Dermis blood vessel endothelial cell (primary cell): ENCODE data around the gene LCN2. TPM values are rescaled to one million over a fixed set of nuclear protein-coding genes. Genes with fewer than 3 reads are reported as not detected.

Experiments used
- total RNA-seq: library from RNA; depleted of rRNA; stranded (reverse); fragments of >200 nt; gene quantifications from 2 replicates; pipeline ENCODE4 v1.2.3, GENCODE V29; 2014

The LCN2 gene
- total RNA-seq, 1 donor from 2014 or later: not detected

Other genes with a start within 250 kb of the LCN2 start
- gene ST6GALNAC6, start 249.8 kb upstream of the LCN2 start, total RNA-seq: 33.2 and 44.8 TPM in 2 replicates
- gene ST6GALNAC4, start 232.4 kb upstream of the LCN2 start, total RNA-seq: 50.0 and 98.0 TPM in 2 replicates
- 0.51 and 0.70 TPM in 2 replicates for gene PIP5KL1, start 218.7 kb upstream of the LCN2 start, total RNA-seq
- gene DPM2, start 211.6 kb upstream of the LCN2 start, total RNA-seq: 8.5 and 9.9 TPM in 2 replicates
- 8.3 and 34.4 TPM in 2 replicates for gene EEIG1, start 168.5 kb upstream of the LCN2 start, total RNA-seq
- 12.8 and 13.8 TPM in 2 replicates for gene NAIF1, start 82.1 kb upstream of the LCN2 start, total RNA-seq
- gene SLC25A25, start 81.2 kb upstream of the LCN2 start, total RNA-seq: 34.1 and 64.7 TPM in 2 replicates
- 52.8 and 87.3 TPM in 2 replicates for gene PTGES2, start 21.7 kb upstream of the LCN2 start, total RNA-seq
- 47.4 and 77.1 TPM in 2 replicates for gene BBLN, start 10.8 kb downstream of the LCN2 start, total RNA-seq
- gene CIZ1, start 42.1 kb downstream of the LCN2 start, total RNA-seq: 16.7 and 37.9 TPM in 2 replicates
- 0.17 and 0.33 TPM in 2 replicates for gene DNM1, start 53.9 kb downstream of the LCN2 start, total RNA-seq
- gene GOLGA2, start 126.6 kb downstream of the LCN2 start, total RNA-seq: 68.6 and 76.2 TPM in 2 replicates
- 26.9 and 29.1 TPM in 2 replicates for gene SWI5, start 126.8 kb downstream of the LCN2 start, total RNA-seq
- 16.2 and 24.9 TPM in 2 replicates for gene TRUB2, start 173.0 kb downstream of the LCN2 start, total RNA-seq
- gene COQ4, start 173.4 kb downstream of the LCN2 start, total RNA-seq: 29.2 and 35.6 TPM in 2 replicates
- gene SLC27A4, start 191.1 kb downstream of the LCN2 start, total RNA-seq: 34.5 and 38.8 TPM in 2 replicates
- gene URM1, start 221.9 kb downstream of the LCN2 start, total RNA-seq: 64.8 and 97.7 TPM in 2 replicates